ENCODE measurements around the gene CHCHD5. TPM values are rescaled to one million over a fixed set of nuclear protein-coding genes. Genes with fewer than 3 reads are reported as not detected.

The CHCHD5 gene
- polyA plus RNA-seq, 1 experiment: 8.9 TPM

Small RNA genes within 50 kb of the gene (small RNA-seq; reads per million reads assigned to genes)
- gene RF00019 (ENCODE audit: insufficient read length, low read depth): not detected

Other genes with a start within 250 kb of the CHCHD5 start
- 1.5 and 2.6 TPM in 2 replicates for gene RGPD8, start 151.0 kb upstream of the CHCHD5 start, polyA plus RNA-seq (2011; rRNA removed)
- gene TTL, start 102.5 kb upstream of the CHCHD5 start, polyA plus RNA-seq (2011; rRNA removed): 26.6 and 27.3 TPM in 2 replicates
- 11.3 and 12.4 TPM in 2 replicates for gene POLR1B, start 42.1 kb upstream of the CHCHD5 start, polyA plus RNA-seq (2011; rRNA removed)
- gene SLC20A1, start 61.3 kb downstream of the CHCHD5 start, polyA plus RNA-seq (2011; rRNA removed): 71.8 and 74.8 TPM in 2 replicates
- not detected in 2 replicates for gene NT5DC4, start 136.4 kb downstream of the CHCHD5 start, polyA plus RNA-seq (2011; rRNA removed)
- 2.9 and 4.4 TPM in 2 replicates for gene CKAP2L, start 180.0 kb downstream of the CHCHD5 start, polyA plus RNA-seq (2011; rRNA removed)
- 0.51 and 0.55 TPM in 2 replicates for gene IL1A, start 199.9 kb downstream of the CHCHD5 start, polyA plus RNA-seq (2011; rRNA removed)